CD14-positive monocyte (primary cell): ENCODE measurements around the gene DOCK1. TPM values are rescaled to one million over a fixed set of nuclear protein-coding genes. Genes with fewer than 3 reads are reported as not detected.

ENCODE experiments used
- DNase-seq, 3 donors: peaks; one replicate each; pipeline ENCODE4 v3.0.0-alpha.2; 2011 to 2022
- H2AFZ ChIP-seq: 2 replicates; pipeline ENCODE4 v1.6.0; 2012; ENCODE audit warnings: mild to moderate bottlenecking, low read depth, low read length, inconsistent platforms; ENCODE audit not compliant: insufficient read depth, poor library complexity, severe bottlenecking
- H3K27ac ChIP-seq, 2 donors: 1 replicate in 1 of 2; 2 replicates in 1 of 2; pipeline ENCODE4 v1.5.1; 2012 to 2013; ENCODE audit warnings: low read length in 2 of 2, control low read depth in 1 of 2, inconsistent platforms in 1 of 2, low read depth in 1 of 2, mild to moderate bottlenecking in 1 of 2
- H3K27me3 ChIP-seq, 2 donors: one replicate each; pipeline versions ENCODE4 v1.6.0 to v1.6.1; 2011 to 2013; ENCODE audit warnings: low read length in 2 of 2; ENCODE audit not compliant: control insufficient read depth in 2 of 2, insufficient read depth in 2 of 2
- H3K36me3 ChIP-seq, 2 donors: replicated peaks in 1 of 2; 1 replicate in 1 of 2; 2 replicates in 1 of 2; pipeline versions ENCODE4 v1.5.1 to v1.6.1; 2012 to 2013; ENCODE audit warnings: low read length in 2 of 2, control low read depth in 1 of 2, inconsistent platforms in 1 of 2, mild to moderate bottlenecking in 1 of 2; ENCODE audit not compliant: insufficient read depth in 2 of 2, control insufficient read depth in 1 of 2
- H3K4me1 ChIP-seq, 2 donors: 1 replicate in 1 of 2; 2 replicates in 1 of 2; pipeline versions ENCODE4 v1.5.1 to v1.6.1; 2012 to 2013; ENCODE audit warnings: low read length in 2 of 2, control low read depth in 1 of 2, inconsistent platforms in 1 of 2, mild to moderate bottlenecking in 1 of 2, moderate library complexity in 1 of 2; ENCODE audit not compliant: insufficient read depth in 2 of 2, control insufficient read depth in 1 of 2
- H3K4me2 ChIP-seq: replicated peaks from 2 replicates; pipeline ENCODE3; 2012; ENCODE audit warnings: low read length, moderate library complexity, mild to moderate bottlenecking; ENCODE audit not compliant: poor library complexity, severe bottlenecking; ENCODE audit errors: extremely low read depth
- H3K4me3 ChIP-seq, 3 experiments: fragments of 200-600 bp in 1 of 3; sonication (generic) in 1 of 3; replicated peaks in 1 of 3; 1 replicate in 2 of 3; 2 replicates in 1 of 3; pipeline ENCODE4 v1.5.1; 2011 to 2013; ENCODE audit warnings: low read length in 3 of 3, mild to moderate bottlenecking in 3 of 3, control low read depth in 2 of 3, low read depth in 2 of 3, inconsistent platforms in 1 of 3, moderate library complexity in 1 of 3
- H3K79me2 ChIP-seq: 2 replicates; pipeline ENCODE4 v1.6.0; 2012; ENCODE audit warnings: mild to moderate bottlenecking, control low read depth, inconsistent platforms, low read length, moderate library complexity; ENCODE audit not compliant: insufficient read depth
- H3K9ac ChIP-seq: 2 replicates; pipeline ENCODE4 v1.6.0; 2017; ENCODE audit warnings: low read length, mild to moderate bottlenecking; ENCODE audit not compliant: insufficient read depth, poor library complexity, severe bottlenecking
- H3K9me3 ChIP-seq, 2 donors: replicated peaks in 1 of 2; 1 replicate in 1 of 2; 2 replicates in 1 of 2; pipeline versions ENCODE4 v1.5.1 to v1.6.1; 2012 to 2013; ENCODE audit warnings: low read length in 2 of 2, control low read depth in 1 of 2; ENCODE audit not compliant: control insufficient read depth in 1 of 2, insufficient read depth in 1 of 2
- H4K20me1 ChIP-seq: 2 replicates; pipeline ENCODE4 v1.6.0; 2012; ENCODE audit warnings: mild to moderate bottlenecking, low read length, control low read depth, moderate library complexity; ENCODE audit not compliant: insufficient read depth
- H3K27ac Mint-ChIP-seq, 7 donors: one replicate each; pipeline ENCODE4 v1.8.0; 2020; ENCODE audit warnings: mild to moderate bottlenecking in 7 of 7, mixed read lengths in 7 of 7, moderate library complexity in 6 of 7, inconsistent platforms in 2 of 7
- H3K27me3 Mint-ChIP-seq, 3 donors: one replicate each; pipeline ENCODE4 v1.8.0; 2021 to 2022; ENCODE audit warnings: low read depth in 3 of 3, mild to moderate bottlenecking in 3 of 3, mixed read lengths in 3 of 3, moderate library complexity in 3 of 3, inconsistent platforms in 1 of 3
- H3K36me3 Mint-ChIP-seq, 2 donors: one replicate each; pipeline ENCODE4 v1.8.0; 2020; ENCODE audit warnings: mixed read lengths in 2 of 2, inconsistent platforms in 1 of 2, mild to moderate bottlenecking in 1 of 2
- H3K4me1 Mint-ChIP-seq: one replicate; pipeline ENCODE4 v1.8.0; 2020; ENCODE audit warnings: mild to moderate bottlenecking, mixed read lengths
- H3K4me3 Mint-ChIP-seq, 2 donors: one replicate each; pipeline ENCODE4 v1.8.0; 2020; ENCODE audit warnings: mild to moderate bottlenecking in 2 of 2, mixed read lengths in 2 of 2, moderate library complexity in 1 of 2
- H3K9me3 Mint-ChIP-seq, 7 donors: one replicate each; pipeline ENCODE4 v1.8.0; 2020 to 2022; ENCODE audit warnings: mixed read lengths in 7 of 7, mild to moderate bottlenecking in 6 of 7, moderate library complexity in 6 of 7, inconsistent platforms in 2 of 7
- WGBS: methylation state at CpG from one replicate; pipeline ENCODE4 v1.1.5; 2013; ENCODE audit warnings: missing lambda C conversion rate; ENCODE audit not compliant: insufficient coverage; 5-methylcytosine and 5-hydroxymethylcytosine counted together
- intact Hi-C, 2 donors: fragments of 100-400 bp; cut with micrococcal nuclease; formaldehyde crosslinking; loops; one replicate each; pipeline versions ENCODE4 v1.15.0 to v1.15.1; 2023
- polyA plus RNA-seq, 3 donors: library from polyadenylated mRNA; depleted of rRNA in 1 of 3; unstranded in 2 of 3; stranded (reverse) in 1 of 3; fragments of 300-500 nt in 2 of 3; fragments of >200 nt in 1 of 3; fragmentation: Illumina TruSeq in 2 of 3; gene quantifications; 1 replicate in 2 of 3; 2 replicates in 1 of 3; pipeline ENCODE4 v1.2.3, GENCODE V29; 2012 to 2021
- TF ChIP-seq, protein P1 (sequence below): fragments of 200-600 bp; IDR thresholded peaks from one replicate; pipeline ENCODE4 v1.8.0; 2022; ENCODE audit warnings: antibody characterized with exemption, mild to moderate bottlenecking

The DOCK1 gene
- polyA plus RNA-seq, 3 donors, result 0.31 to 0.35 TPM; not detected in 1

DNA sequence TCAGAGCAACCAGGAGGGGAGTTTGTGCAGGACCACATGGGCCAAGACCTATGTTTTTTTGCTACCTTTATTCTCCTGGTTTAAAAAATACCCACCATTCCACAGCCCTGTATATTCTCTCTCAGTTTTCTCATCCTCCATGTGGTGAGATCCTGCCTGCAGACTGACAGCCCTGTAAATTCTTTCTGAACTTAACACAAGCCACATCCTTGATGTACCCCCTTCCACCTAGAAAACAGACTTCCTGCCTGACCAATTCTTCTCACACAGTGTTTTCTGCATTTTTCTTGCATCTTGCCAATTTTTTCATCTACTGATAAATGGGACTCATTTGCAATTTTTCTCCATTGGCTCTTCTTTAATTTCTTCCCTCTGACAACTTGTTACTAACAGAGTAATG is 212.8 kb downstream of the DOCK1 start:
- H3K4me3 ChIP-seq, result no peak overlapping the region
- H2AFZ ChIP-seq, result no peak overlapping the region
- no peaks in the 10 kb centered on the region for H3K27me3 ChIP-seq
- H3K27ac ChIP-seq, result no peak overlapping the region
- Mint-ChIP-seq H3K4me1 (no peaks in the 10 kb centered on the region), H3K9me3 (no peaks in the 10 kb centered on the region), H3K27ac (no peak overlapping the region), H3K36me3 (no peaks in the 10 kb centered on the region), H3K4me3 (no peak overlapping the region), H3K27me3 (peaks cover 3 to 4% (median 4%) of the 10 kb centered on the region in 3 donors)
- H3K36me3 ChIP-seq, result no peaks in the 10 kb centered on the region
- H3K9me3 ChIP-seq, result no peaks in the 10 kb centered on the region
- H4K20me1 ChIP-seq, result no peaks in the 10 kb centered on the region
- no peak for DNase-seq
- H3K9ac ChIP-seq, result no peak overlapping the region
- TF ChIP-seq, protein P1, sequence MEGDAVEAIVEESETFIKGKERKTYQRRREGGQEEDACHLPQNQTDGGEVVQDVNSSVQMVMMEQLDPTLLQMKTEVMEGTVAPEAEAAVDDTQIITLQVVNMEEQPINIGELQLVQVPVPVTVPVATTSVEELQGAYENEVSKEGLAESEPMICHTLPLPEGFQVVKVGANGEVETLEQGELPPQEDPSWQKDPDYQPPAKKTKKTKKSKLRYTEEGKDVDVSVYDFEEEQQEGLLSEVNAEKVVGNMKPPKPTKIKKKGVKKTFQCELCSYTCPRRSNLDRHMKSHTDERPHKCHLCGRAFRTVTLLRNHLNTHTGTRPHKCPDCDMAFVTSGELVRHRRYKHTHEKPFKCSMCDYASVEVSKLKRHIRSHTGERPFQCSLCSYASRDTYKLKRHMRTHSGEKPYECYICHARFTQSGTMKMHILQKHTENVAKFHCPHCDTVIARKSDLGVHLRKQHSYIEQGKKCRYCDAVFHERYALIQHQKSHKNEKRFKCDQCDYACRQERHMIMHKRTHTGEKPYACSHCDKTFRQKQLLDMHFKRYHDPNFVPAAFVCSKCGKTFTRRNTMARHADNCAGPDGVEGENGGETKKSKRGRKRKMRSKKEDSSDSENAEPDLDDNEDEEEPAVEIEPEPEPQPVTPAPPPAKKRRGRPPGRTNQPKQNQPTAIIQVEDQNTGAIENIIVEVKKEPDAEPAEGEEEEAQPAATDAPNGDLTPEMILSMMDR, result no peak
- no peaks in the 10 kb centered on the region for H3K4me1 ChIP-seq
- intact Hi-C loops, result no loop called here
- H3K4me2 ChIP-seq, result no peak overlapping the region
- H3K79me2 ChIP-seq, result no peaks in the 10 kb centered on the region

DNA sequence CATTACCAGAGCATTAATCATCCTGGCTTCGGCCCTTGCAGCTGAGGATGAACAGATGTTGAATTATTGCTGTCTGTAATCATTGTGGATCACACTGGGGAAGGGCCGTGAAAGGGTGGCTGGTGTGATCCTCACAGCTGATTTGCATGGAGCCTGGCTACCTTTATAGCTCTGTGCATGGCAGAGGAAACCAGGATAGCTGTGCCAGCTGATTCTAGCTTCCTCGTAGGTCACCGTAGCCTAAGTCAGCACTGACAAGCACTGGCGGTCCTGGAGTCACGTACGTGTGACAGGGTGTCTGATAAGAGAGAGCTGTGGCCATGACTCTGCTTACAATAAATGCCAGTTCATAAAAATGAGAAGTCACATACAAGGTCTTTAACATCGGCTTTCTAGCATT is 214.7 kb downstream of the DOCK1 start:
- Histone ChIP-seq H3K27ac (no peak overlapping the region), H3K9me3 (no peaks in the 10 kb centered on the region), H3K4me1 (no peaks in the 10 kb centered on the region), H3K9ac (no peak overlapping the region), H4K20me1 (no peaks in the 10 kb centered on the region), H3K4me2 (no peak overlapping the region), H3K79me2 (no peaks in the 10 kb centered on the region), H3K27me3 (no peaks in the 10 kb centered on the region), H3K36me3 (no peaks in the 10 kb centered on the region), H3K4me3 (no peak overlapping the region), H2AFZ (no peak overlapping the region)
- H3K36me3 Mint-ChIP-seq, result no peaks in the 10 kb centered on the region
- no peak for DNase-seq
- H3K4me3 Mint-ChIP-seq, result no peak overlapping the region
- WGBS, result 8% methylated on average over 2 of the region's 8 CpGs
- H3K4me1 Mint-ChIP-seq, result no peaks in the 10 kb centered on the region
- peaks cover 3 to 4% (median 4%) of the 10 kb centered on the region in 3 donors for H3K27me3 Mint-ChIP-seq
- intact Hi-C loops, result no loop called here
- H3K9me3 Mint-ChIP-seq, result no peaks in the 10 kb centered on the region
- no peak overlapping the region for H3K27ac Mint-ChIP-seq
- TF ChIP-seq, protein P1, result no peak
